Hypothalamus (tissue), 51 donors: Measurements from ENCODE around the gene POU3F2.

Experiments
- DNase-seq, 51 donors: peaks; one replicate each; lab custom pipeline; 2025; lab: John Stamatoyannopoulos, UW

The POU3F2 gene

GRCh38 chr6:98842342-98843180 is 8.2 kb downstream of the POU3F2 start:
- DNase-seq, result peak in 19 of 51 donors; percentile 15 to 66 (median 34)

DNA sequence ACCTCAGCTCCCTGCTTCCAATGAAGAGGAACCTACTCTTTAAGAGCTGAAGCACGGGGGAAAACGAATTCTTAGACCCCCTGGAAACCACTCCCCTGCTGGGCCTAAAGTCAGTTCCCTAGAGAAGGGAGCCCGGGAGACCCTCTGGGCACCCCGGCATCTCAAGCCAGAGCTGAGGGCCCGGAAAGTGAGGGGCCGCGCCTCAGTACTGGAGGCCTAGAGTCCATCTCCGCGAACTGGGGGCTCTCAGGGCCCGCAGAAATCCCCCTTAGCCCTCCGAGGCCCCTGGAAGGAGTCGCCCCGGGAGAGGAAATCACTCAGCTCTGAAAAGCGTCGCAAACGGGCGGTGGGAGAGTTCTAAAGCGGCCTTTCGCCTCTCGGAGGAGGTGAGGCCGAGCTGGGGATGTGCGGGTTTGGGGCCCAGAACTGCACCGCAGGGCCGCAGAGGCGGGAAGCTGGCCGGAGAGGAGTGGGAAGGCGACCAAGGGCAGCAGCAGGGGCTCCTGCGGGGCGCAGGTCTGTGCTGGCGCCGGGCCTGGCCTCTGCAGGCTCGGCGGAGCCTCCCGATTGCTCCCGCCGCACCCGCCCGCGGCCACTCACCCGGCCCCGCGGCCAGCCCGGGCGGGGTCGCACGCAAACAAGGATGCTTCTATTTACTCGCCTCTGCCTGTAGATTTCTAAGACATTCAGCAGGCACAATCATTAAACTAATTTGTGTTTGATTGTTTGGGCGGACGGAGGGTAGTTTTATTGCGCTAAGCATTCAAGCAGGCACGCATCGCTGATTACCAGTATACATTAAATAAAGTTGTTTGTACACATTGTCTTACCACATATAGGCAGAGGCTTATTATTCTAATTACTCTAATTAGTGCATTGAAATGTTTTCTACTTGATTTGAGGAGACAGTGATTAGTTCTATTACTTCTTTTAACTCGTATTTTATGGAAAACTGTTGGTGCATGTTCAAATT is 9.2 kb downstream of the POU3F2 start:
- DNase-seq, result peak in 18 of 51 donors; percentile 18 to 77 (median 42)

GRCh38 chr6:98844244-98845210 is 10.2 kb downstream of the POU3F2 start:
- DNase-seq, result peak in 13 of 51 donors; percentile 13 to 79 (median 43)

GRCh38 chr6:98845211-98846020 is 11.0 kb downstream of the POU3F2 start:
- DNase-seq, result peak in 45 of 51 donors; percentile 34 to 92 (median 81)

DNA sequence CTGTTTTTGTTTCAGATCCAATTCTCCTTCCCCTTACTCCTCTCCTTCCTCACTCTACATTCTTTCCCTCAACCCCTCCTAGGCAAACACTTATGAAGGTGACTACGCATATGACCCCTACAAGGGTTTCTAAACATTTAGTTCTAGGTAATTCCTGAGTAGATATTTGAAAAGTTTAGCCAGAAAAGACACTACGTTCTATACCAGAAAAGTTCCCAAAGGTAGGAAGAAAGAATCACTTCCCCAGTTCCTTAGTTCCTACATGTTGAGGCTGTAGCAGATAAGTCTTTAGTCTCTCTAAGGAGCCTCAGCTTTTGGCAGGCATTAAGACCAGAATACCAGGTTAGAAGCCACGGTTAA is 11.6 kb downstream of the POU3F2 start:
- DNase-seq, result no peak

DNA sequence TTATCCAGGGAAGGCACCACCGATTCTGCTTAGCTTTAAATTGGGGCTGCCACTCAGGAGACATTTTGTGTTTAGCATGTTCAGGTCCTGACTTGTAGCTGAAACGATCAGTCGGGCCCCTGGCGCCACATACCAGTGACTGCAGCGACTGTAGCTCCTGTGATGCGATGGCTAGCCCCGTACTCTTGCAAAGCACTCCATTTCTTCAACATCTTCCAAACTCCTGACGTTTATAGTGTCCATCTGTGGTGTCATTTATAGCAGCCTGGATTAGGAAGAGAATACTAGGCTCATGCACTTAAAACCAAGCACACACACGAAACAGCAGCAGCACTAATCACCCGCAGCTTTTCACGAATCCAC is 13.0 kb downstream of the POU3F2 start:
- no peak for DNase-seq

DNA sequence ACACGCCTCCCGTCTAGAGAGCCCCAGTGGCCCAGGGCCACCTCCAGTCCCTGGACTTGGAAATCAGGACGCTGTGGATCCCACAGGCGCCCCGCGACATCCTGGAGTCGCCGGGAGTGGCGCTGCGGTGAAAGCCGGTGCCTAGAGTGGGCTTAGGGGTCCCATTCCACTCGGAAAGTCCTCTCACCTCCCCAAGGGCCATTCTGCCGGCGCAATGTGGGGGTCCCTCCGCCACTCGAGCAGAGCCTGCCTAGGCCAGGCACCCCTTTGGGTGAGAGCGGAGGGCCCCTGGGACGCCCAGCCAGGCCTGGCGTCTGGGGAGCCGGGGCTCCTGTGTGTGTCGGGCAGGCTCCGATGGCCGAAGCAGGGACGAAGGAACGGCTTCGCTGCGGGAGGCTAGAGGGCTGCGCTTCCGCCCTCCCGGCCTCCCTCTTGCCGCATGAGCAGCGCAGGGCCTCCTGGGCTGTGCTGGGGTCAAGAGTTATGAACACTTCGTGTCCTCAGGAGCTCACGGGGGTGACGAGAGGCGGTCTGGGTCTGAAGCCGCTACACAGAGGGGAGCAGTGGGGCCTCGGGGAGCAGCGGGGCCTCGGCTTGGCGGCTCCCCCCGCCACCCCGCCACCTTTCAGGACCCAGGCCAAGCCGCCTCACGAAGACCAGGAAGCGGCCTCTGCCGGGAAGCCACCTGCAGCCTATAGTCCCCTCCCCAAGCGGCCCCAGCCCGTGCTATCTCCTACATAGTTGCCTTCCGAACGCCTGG is 13.6 kb downstream of the POU3F2 start:
- peak in 1 of 51 donors; percentile 18 for DNase-seq

DNA sequence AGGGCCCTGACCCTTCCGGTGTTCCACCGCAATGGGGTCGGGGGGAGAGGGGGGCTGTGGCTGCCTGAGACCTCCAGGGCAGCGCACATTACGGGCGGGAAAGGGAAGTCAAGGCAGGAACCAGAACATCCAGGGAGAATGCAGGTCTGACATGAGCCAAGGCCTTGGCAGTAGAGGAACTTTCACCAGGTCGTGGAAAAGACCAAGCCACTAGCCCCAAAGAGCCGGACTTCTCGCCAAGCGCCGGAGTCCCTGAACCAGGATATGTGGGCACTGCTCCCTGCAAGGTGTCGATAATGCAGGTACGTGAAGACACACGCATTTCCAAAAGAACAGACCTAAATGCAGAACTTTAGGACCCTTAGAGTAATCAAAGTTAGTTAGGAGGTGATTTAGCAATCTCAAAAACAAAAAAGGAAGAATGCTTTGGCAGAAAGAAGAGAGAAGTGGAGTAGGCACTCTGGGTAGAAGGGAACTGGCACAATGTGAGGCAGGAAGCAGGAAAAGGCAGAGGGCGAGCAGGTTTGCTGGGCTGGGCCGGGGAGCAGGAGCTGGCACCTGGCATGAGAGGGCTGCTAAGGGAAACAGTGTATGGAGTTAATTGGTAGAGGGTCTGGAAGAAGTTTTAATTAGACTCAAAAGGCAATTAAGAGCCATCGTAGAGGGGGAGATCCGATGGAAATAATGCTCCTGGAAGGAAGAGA is 14.3 kb downstream of the POU3F2 start:
- DNase-seq, result no peak

- no peak for DNase-seq
Observed at GRCh38 chr6:98864497-98864896, 30.1 kb downstream of the POU3F2 start.

DNA sequence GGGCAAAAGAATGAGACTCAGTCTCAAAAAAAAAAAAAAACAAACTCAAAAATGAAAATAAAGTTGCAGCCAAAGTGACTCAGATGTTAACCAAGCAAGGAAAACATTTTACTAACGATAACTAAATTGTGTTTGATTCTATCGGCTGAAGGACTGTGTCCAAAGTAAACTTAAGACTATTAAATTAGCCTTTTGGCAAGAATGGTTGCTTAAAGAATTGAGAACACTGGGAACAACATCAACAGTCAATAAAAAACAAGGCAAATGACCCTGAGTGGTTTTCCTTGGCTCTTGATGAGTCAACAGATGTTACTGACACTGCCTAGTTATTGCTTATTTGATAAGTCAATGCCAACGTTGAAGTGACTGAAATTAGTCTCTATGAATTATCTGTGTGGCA is 36.7 kb downstream of the POU3F2 start:
- no peak for DNase-seq

DNA sequence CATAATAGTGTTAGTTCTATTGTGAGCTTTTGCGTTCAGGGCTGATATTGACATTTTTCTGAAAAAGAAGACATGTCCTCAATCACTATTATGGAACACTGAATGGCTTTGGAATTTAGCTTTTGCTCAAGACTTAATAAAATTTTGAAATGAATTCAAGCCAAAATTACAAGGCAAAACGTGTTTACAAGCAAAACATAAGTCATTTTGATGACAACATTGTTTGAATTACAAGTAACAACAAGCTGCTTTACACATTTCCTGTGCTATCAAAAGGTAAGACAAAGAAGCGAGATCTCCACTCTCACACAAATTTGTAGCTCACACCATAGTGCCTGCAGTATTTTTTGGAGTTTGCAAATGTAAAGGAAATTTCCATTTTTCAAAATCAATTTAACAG is 37.4 kb downstream of the POU3F2 start:
- no peak for DNase-seq

- peak in 15 of 51 donors; percentile 1 to 12 (median 4) for DNase-seq
Observed at GRCh38 chr6:98875375-98875774, 41.0 kb downstream of the POU3F2 start.

GRCh38 chr6:98877250-98877649 is 42.9 kb downstream of the POU3F2 start:
- no peak for DNase-seq

- DNase-seq, result no peak
Observed at GRCh38 chr6:98880486-98880885, 46.1 kb downstream of the POU3F2 start.

DNA sequence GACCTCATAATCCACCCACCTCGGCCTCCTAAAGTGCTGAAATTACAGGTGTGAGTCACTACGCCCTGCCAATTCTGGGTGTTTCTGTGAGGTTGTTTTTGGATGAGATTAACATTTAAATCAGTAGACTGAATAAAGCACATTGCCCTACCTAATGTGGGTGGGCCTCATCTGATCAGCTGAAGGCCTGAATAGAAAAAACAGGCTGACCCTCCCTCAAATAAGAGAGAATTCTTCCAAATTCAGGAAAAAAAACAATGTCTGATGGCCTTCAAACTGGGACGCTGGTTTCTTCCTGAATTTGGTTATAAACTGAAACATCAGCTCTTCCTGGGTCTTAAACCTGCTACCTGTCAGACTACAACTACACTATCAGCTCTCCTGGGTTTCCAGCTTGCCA is 51.0 kb downstream of the POU3F2 start:
- no peak for DNase-seq

DNA sequence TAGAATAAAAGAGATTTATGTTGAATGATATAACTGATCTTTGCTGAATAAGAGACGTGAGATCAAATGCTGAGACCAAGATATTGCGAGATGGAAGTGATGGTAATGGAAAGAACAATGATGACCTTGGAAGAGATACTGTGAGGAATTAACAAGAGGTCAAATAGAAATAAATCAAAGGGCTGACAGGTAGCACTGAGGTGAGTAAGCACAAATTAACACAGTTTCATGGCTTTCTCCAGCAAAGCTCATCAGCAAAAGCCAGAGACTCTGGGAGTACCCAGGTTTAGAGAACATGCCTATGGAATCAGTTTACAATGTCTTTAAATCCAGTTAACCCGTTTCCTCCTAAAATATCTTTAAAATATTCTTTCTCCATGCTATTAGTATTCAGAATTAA is 53.3 kb downstream of the POU3F2 start:
- DNase-seq, result no peak
